HG03025 (cell line): ENCODE measurements around the gene NDUFA6.
"Not testable (repeated sequence)": the region's sequence is repeated elsewhere in the genome, so short reads cannot be mapped to it uniquely, and the experiment has no call there.

Experiments used
- ATAC-seq: cut with Tn5 transposase; IDR thresholded peaks from one replicate; pipeline ENCODE4 v1.9.1; 2021; ENCODE audit warnings: mild to moderate bottlenecking, moderate library complexity; ENCODE audit not compliant: unreplicated experiment, low FRiP score

Gene NDUFA6

GRCh38 chr22:42114721-42115120 lies 24.1 kb upstream of the NDUFA6 start:
- ATAC-seq: no peak

GRCh38 chr22:42112793-42113192 lies 22.2 kb upstream of the NDUFA6 start:
- not testable (repeated sequence) for ATAC-seq

GRCh38 chr22:42111798-42112197 lies 21.2 kb upstream of the NDUFA6 start:
- ATAC-seq: no peak

- no peak for ATAC-seq
These were observed 18.3 kb upstream of the NDUFA6 start for GRCh38 chr22:42108848-42109247.

GRCh38 chr22:42104332-42104860 lies 13.8 kb upstream of the NDUFA6 start:
- ATAC-seq: not testable (repeated sequence)

- ATAC-seq: no peak
These were observed 10.6 kb upstream of the NDUFA6 start for GRCh38 chr22:42101199-42101598.

- no peak for ATAC-seq
These were observed 847 bp upstream of the NDUFA6 start for GRCh38 chr22:42091455-42091782.

- no peak for ATAC-seq
These were observed 4.5 kb downstream of the NDUFA6 start for GRCh38 chr22:42086051-42086450.

- ATAC-seq: no peak
These were observed 5.7 kb downstream of the NDUFA6 start for GRCh38 chr22:42084874-42085273.

GRCh38 chr22:42083119-42083518 lies 7.5 kb downstream of the NDUFA6 start:
- no peak for ATAC-seq

- ATAC-seq: no peak
These were observed 10.3 kb downstream of the NDUFA6 start for GRCh38 chr22:42080287-42080686.

- peak; percentile 77 for ATAC-seq
These were observed 11.0 kb downstream of the NDUFA6 start, which contains the start of gene SMDT1 for GRCh38 chr22:42079319-42080251. Gene SMDT1, plus strand, starts transcription at chr22:42079700. Its CDS starts 69 bp downstream, at chr22:42079769.

- ATAC-seq: no peak
These were observed 11.9 kb downstream of the NDUFA6 start for GRCh38 chr22:42078469-42079318.

- ATAC-seq: no peak
These were observed 13.0 kb downstream of the NDUFA6 start for GRCh38 chr22:42077486-42078125.

- ATAC-seq: no peak
These were observed 13.6 kb downstream of the NDUFA6 start for GRCh38 chr22:42076764-42077485.

GRCh38 chr22:42074846-42075676 lies 15.5 kb downstream of the NDUFA6 start:
- ATAC-seq: no peak

GRCh38 chr22:42074132-42074811 lies 16.3 kb downstream of the NDUFA6 start, which contains the start of gene PHETA2:
Gene PHETA2, plus strand, starts transcription at chr22:42074248. Its CDS starts 3,046 bp downstream, at chr22:42077294.
- no peak for ATAC-seq

- no peak for ATAC-seq
These were observed 16.9 kb downstream of the NDUFA6 start for GRCh38 chr22:42073621-42074041.
